ENCODE results near the gene LGALSL. TPM values are rescaled to one million over a fixed set of nuclear protein-coding genes. Genes with fewer than 3 reads are reported as not detected.

LGALSL gene
- total and polyA plus RNA-seq, 2 donors (not counting 1 experiment from before 2014, with no cell fraction given), result 0.40 to 1.8 TPM

- POLR2A ChIA-PET, result no interaction called here
- peaks cover 0 to 12% (median 3%) of the 10 kb centered on the region in 3 donors for H3K9me3 ChIP-seq (ENCODE audit: control extremely low read depth in 1 of 3, control insufficient read depth in 2 of 3, insufficient read depth in 1 of 3, low read length in 2 of 3)
- Mint-ChIP-seq H3K4me3 (no peak overlapping the region), H3K9me3 (ENCODE audit: insufficient read depth) (peaks cover 2% of the 10 kb centered on the region), H3K4me1 (peaks cover 8% of the 10 kb centered on the region), H3K27me3 (no peaks in the 10 kb centered on the region), H3K27ac (no peak overlapping the region)
- no peaks in the 10 kb centered on the region for H3K36me3 ChIP-seq (replicated peaks in 1 of 2; ENCODE audit: control extremely low read depth in 1 of 2, control insufficient read depth in 1 of 2, extremely low read depth in 1 of 2, insufficient read depth in 2 of 2, low read length in 1 of 2)
- CTCF ChIA-PET, result interaction anchor here (1.0 to 1.1 kb wide), 2 partner anchors 65 to 82 kb away, joined by 3 read pairs; no protein-coding TSS in a partner anchor
- 76% methylated on average over 9 of the region's 11 CpGs for WGBS (ENCODE audit: insufficient coverage)
- H3K27me3 ChIP-seq (replicated peaks in 1 of 4; ENCODE audit: control extremely low read depth in 1 of 4, control insufficient read depth in 3 of 4, insufficient read depth in 4 of 4, low read length in 3 of 4), result peaks cover 0 to 2% (median 0%) of the 10 kb centered on the region in 4 experiments
- intact Hi-C loops (cut with micrococcal nuclease), result no loop called here
- ATAC-seq (ENCODE audit: low read depth) (no peak), DNase-seq (no peak)
- no peak overlapping the region for H3K4me2 ChIP-seq (replicated peaks; ENCODE audit: low read depth, low read length, poor library complexity, severe bottlenecking)
- no peak overlapping the region for H3K9ac ChIP-seq (ENCODE audit: low read length)
- H3K27ac ChIP-seq (ENCODE audit: low read length in 2 of 2), result no peak overlapping the region
- H2AFZ ChIP-seq (ENCODE audit: insufficient read depth, low read depth, low read length, poor library complexity, severe bottlenecking), result no peak overlapping the region
- no peak for TF ChIP-seq EZH2 (IDR thresholded peaks at IDR 0.05; ENCODE audit: borderline replicate concordance, insufficient read depth, low read depth, low read length, poor library complexity, severe bottlenecking)
- TF ChIP-seq, protein P1, sequence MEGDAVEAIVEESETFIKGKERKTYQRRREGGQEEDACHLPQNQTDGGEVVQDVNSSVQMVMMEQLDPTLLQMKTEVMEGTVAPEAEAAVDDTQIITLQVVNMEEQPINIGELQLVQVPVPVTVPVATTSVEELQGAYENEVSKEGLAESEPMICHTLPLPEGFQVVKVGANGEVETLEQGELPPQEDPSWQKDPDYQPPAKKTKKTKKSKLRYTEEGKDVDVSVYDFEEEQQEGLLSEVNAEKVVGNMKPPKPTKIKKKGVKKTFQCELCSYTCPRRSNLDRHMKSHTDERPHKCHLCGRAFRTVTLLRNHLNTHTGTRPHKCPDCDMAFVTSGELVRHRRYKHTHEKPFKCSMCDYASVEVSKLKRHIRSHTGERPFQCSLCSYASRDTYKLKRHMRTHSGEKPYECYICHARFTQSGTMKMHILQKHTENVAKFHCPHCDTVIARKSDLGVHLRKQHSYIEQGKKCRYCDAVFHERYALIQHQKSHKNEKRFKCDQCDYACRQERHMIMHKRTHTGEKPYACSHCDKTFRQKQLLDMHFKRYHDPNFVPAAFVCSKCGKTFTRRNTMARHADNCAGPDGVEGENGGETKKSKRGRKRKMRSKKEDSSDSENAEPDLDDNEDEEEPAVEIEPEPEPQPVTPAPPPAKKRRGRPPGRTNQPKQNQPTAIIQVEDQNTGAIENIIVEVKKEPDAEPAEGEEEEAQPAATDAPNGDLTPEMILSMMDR (IDR thresholded peaks at IDR 0.05), result no peak
- no peak overlapping the region for H3K4me3 ChIP-seq (ENCODE audit: control extremely low read depth in 1 of 5, extremely low read depth in 1 of 5, insufficient read depth in 1 of 5, low read depth in 2 of 5, low read length in 4 of 5)
- H3K79me2 ChIP-seq (ENCODE audit: control insufficient read depth, insufficient read depth, low read length), result no peaks in the 10 kb centered on the region
- H4K20me1 ChIP-seq (ENCODE audit: control insufficient read depth, insufficient read depth, low read length, poor library complexity, severe bottlenecking), result no peaks in the 10 kb centered on the region
- peaks cover 7 to 10% of the 10 kb centered on the region in 2 donors for H3K4me1 ChIP-seq (ENCODE audit: control insufficient read depth in 2 of 2, insufficient read depth in 2 of 2, low read length in 2 of 2)
Measured at GRCh38 chr2:64405581-64406406, 48.2 kb upstream of the LGALSL start.

GRCh38 chr2:64406407-64406774 lies 47.6 kb upstream of the LGALSL start:
- H3K4me3 Mint-ChIP-seq, result no peak overlapping the region
- no peak for ATAC-seq (ENCODE audit: low read depth)
- peaks cover 0 to 2% (median 0%) of the 10 kb centered on the region in 4 experiments for H3K27me3 ChIP-seq (replicated peaks in 1 of 4; ENCODE audit: control extremely low read depth in 1 of 4, control insufficient read depth in 3 of 4, insufficient read depth in 4 of 4, low read length in 3 of 4)
- no peak overlapping the region for H3K4me3 ChIP-seq (ENCODE audit: control extremely low read depth in 1 of 5, extremely low read depth in 1 of 5, insufficient read depth in 1 of 5, low read depth in 2 of 5, low read length in 4 of 5)
- no peak overlapping the region for H3K4me2 ChIP-seq (replicated peaks; ENCODE audit: low read depth, low read length, poor library complexity, severe bottlenecking)
- no peak overlapping the region for H3K9ac ChIP-seq (ENCODE audit: low read length)
- H2AFZ ChIP-seq (ENCODE audit: insufficient read depth, low read depth, low read length, poor library complexity, severe bottlenecking), result no peak overlapping the region
- H3K9me3 ChIP-seq (ENCODE audit: control extremely low read depth in 1 of 3, control insufficient read depth in 2 of 3, insufficient read depth in 1 of 3, low read length in 2 of 3), result peaks cover 0 to 12% (median 3%) of the 10 kb centered on the region in 3 donors
- ChIA-PET CTCF (interaction anchor here (1.0 kb wide), 1 partner anchor 82 kb away, joined by 3 read pairs; no protein-coding TSS in a partner anchor), POLR2A (no interaction called here)
- H3K79me2 ChIP-seq (ENCODE audit: control insufficient read depth, insufficient read depth, low read length), result no peaks in the 10 kb centered on the region
- H4K20me1 ChIP-seq (ENCODE audit: control insufficient read depth, insufficient read depth, low read length, poor library complexity, severe bottlenecking), result no peaks in the 10 kb centered on the region
- H3K9me3 Mint-ChIP-seq (ENCODE audit: insufficient read depth), result peaks cover 2% of the 10 kb centered on the region
- no peak for TF ChIP-seq EZH2 (IDR thresholded peaks at IDR 0.05; ENCODE audit: borderline replicate concordance, insufficient read depth, low read depth, low read length, poor library complexity, severe bottlenecking)
- TF ChIP-seq, protein P1 (IDR thresholded peaks at IDR 0.05), result no peak
- H3K27me3 Mint-ChIP-seq, result no peaks in the 10 kb centered on the region
- H3K4me1 ChIP-seq (ENCODE audit: control insufficient read depth in 2 of 2, insufficient read depth in 2 of 2, low read length in 2 of 2), result peaks cover 7 to 10% of the 10 kb centered on the region in 2 donors
- DNase-seq, result no peak
- H3K4me1 Mint-ChIP-seq, result peaks cover 8% of the 10 kb centered on the region
- WGBS (ENCODE audit: insufficient coverage), result 94% methylated on average over 2 of the region's 2 CpGs
- no peaks in the 10 kb centered on the region for H3K36me3 ChIP-seq (replicated peaks in 1 of 2; ENCODE audit: control extremely low read depth in 1 of 2, control insufficient read depth in 1 of 2, extremely low read depth in 1 of 2, insufficient read depth in 2 of 2, low read length in 1 of 2)
- no peak overlapping the region for H3K27ac ChIP-seq (ENCODE audit: low read length in 2 of 2)
- H3K27ac Mint-ChIP-seq, result no peak overlapping the region
- intact Hi-C loops (cut with micrococcal nuclease), result no loop called here
